Neural cell (in vitro differentiated cells): ENCODE results near the gene UMPS. TPM values are rescaled to one million over a fixed set of nuclear protein-coding genes. Genes with fewer than 3 reads are reported as not detected.
"Not testable (repeated sequence)": the region's sequence is repeated elsewhere in the genome, so short reads cannot be mapped to it uniquely, and the experiment has no call there.

Source experiments
- H2AFZ ChIP-seq: fragments of 200-600, 300-800 bp; sonication (generic), shearing (Covaris generic); 2 replicates; pipeline ENCODE4 v1.6.0; 2014; ENCODE audit warnings: low read depth, mild to moderate bottlenecking, antibody characterized with exemption, low read length, moderate library complexity
- H3F3A ChIP-seq: fragments of 200-600 bp; shearing (Covaris generic); 2 replicates; pipeline ENCODE4 v1.6.1; 2016; ENCODE audit warnings: mild to moderate bottlenecking, moderate library complexity, mixed read lengths, antibody characterized with exemption, low read length; ENCODE audit not compliant: insufficient read depth, poor library complexity, severe bottlenecking
- H3K27ac ChIP-seq: fragments of 200-600, 300-800 bp; sonication (generic), shearing (Covaris generic); 2 replicates; pipeline ENCODE4 v1.5.1; 2014; ENCODE audit warnings: mild to moderate bottlenecking, low read length, moderate library complexity
- H3K27me3 ChIP-seq: fragments of 300-800, 200-600 bp; sonication (generic), shearing (Covaris generic); 2 replicates; pipeline ENCODE4 v1.6.0; 2014; ENCODE audit warnings: mild to moderate bottlenecking, low read depth, low read length, moderate library complexity; ENCODE audit not compliant: insufficient read depth
- H3K36me3 ChIP-seq: fragments of 300-800, 200-600 bp; sonication (generic), shearing (Covaris generic); 2 replicates; pipeline ENCODE4 v1.5.1; 2014; ENCODE audit warnings: mild to moderate bottlenecking, antibody characterized with exemption, low read length, moderate library complexity; ENCODE audit not compliant: insufficient read depth
- H3K4me2 ChIP-seq: fragments of 300-800, 200-600 bp; sonication (generic), shearing (Covaris generic); 2 replicates; pipeline ENCODE4 v1.6.0; 2014; ENCODE audit warnings: mild to moderate bottlenecking, low read length
- H3K4me3 ChIP-seq: fragments of 300-800, 200-600 bp; sonication (generic), shearing (Covaris generic); 2 replicates; pipeline ENCODE4 v1.5.1; 2014; ENCODE audit warnings: mild to moderate bottlenecking, low read length, moderate library complexity
- H3K79me2 ChIP-seq: fragments of 200-600 bp; shearing (Covaris generic); replicated peaks from 2 replicates; pipeline ENCODE4 v1.6.0; 2014; ENCODE audit warnings: mild to moderate bottlenecking, low read length, moderate library complexity; ENCODE audit not compliant: insufficient read depth
- H3K9ac ChIP-seq: fragments of 300-800, 200-600 bp; sonication (generic), shearing (Covaris generic); 2 replicates; pipeline ENCODE4 v1.6.1; 2016; ENCODE audit warnings: mild to moderate bottlenecking, low read length, mixed read lengths
- H3K9me2 ChIP-seq: fragments of 200-600 bp; shearing (Covaris generic); 2 replicates; pipeline ENCODE4 v1.6.1; 2016; ENCODE audit warnings: mild to moderate bottlenecking, low read length, mixed read lengths; ENCODE audit not compliant: insufficient read depth
- H3K9me3 ChIP-seq: fragments of 200-600, 300-800 bp; sonication (generic), shearing (Covaris generic); 2 replicates; pipeline ENCODE4 v1.6.1; 2016; ENCODE audit warnings: mild to moderate bottlenecking, mixed run types, low read length, moderate library complexity, mixed read lengths
- H4K20me1 ChIP-seq: fragments of 200-600 bp; shearing (Covaris generic); 2 replicates; pipeline ENCODE4 v1.6.1; 2016; ENCODE audit warnings: mild to moderate bottlenecking, mixed run types; ENCODE audit not compliant: insufficient read depth
- EP300 ChIP-seq: fragments of 450-650 bp; conservative IDR thresholded peaks from 2 replicates; pipeline ENCODE4 v1.6.1; 2014; ENCODE audit warnings: antibody characterized with exemption, mild to moderate bottlenecking, moderate library complexity; ENCODE audit not compliant: poor library complexity, severe bottlenecking
- EZH2 ChIP-seq: fragments of 200-600, 300-800 bp; shearing (Covaris generic), sonication (generic); IDR thresholded peaks from 2 replicates; pipeline ENCODE4 v1.6.1; 2014; ENCODE audit warnings: antibody characterized with exemption, low read length, borderline replicate concordance, mild to moderate bottlenecking; ENCODE audit not compliant: insufficient read depth, poor library complexity, severe bottlenecking
- MXI1 ChIP-seq: fragments of 450-650 bp; conservative IDR thresholded peaks from 2 replicates; pipeline ENCODE4 v1.6.1; 2014; ENCODE audit warnings: antibody characterized with exemption, mild to moderate bottlenecking; ENCODE audit not compliant: poor library complexity, severe bottlenecking
- POLR2AphosphoS5 ChIP-seq: IDR thresholded peaks from 2 replicates; pipeline ENCODE4 v1.6.1; 2012
- RAD21 ChIP-seq: fragments of 450-650 bp; conservative IDR thresholded peaks from 2 replicates; pipeline ENCODE4 v1.6.1; 2014; ENCODE audit warnings: antibody characterized with exemption, mild to moderate bottlenecking, moderate library complexity
- REST ChIP-seq: IDR thresholded peaks from 2 replicates; pipeline ENCODE4 v1.6.1; 2012; ENCODE audit warnings: borderline replicate concordance
- SMC3 ChIP-seq: fragments of 450-650 bp; conservative IDR thresholded peaks from 2 replicates; pipeline ENCODE4 v1.6.1; 2014; ENCODE audit warnings: antibody characterized with exemption, mild to moderate bottlenecking, moderate library complexity; ENCODE audit not compliant: poor library complexity
- TAF1 ChIP-seq: IDR thresholded peaks from 2 replicates; pipeline ENCODE4 v1.6.1; 2012; ENCODE audit warnings: low read depth
- polyA plus RNA-seq: library from polyadenylated mRNA; depleted of rRNA; stranded (reverse); fragments of >200 nt; gene quantifications from 2 replicates; pipeline ENCODE4 v1.2.3, GENCODE V29; 2014
- TF ChIP-seq, protein P1 (sequence below): fragments of 450-650 bp; IDR thresholded peaks from 2 replicates; pipeline ENCODE4 v1.5.1; 2014; ENCODE audit warnings: antibody characterized with exemption, mild to moderate bottlenecking, moderate library complexity; ENCODE audit not compliant: poor library complexity, severe bottlenecking

The UMPS gene
- polyA plus RNA-seq, 1 donor from 2014 or later, result 22.5 TPM

- no peak overlapping the region for H2AFZ ChIP-seq
- no peak for TF ChIP-seq POLR2AphosphoS5
- TF ChIP-seq, protein P1, sequence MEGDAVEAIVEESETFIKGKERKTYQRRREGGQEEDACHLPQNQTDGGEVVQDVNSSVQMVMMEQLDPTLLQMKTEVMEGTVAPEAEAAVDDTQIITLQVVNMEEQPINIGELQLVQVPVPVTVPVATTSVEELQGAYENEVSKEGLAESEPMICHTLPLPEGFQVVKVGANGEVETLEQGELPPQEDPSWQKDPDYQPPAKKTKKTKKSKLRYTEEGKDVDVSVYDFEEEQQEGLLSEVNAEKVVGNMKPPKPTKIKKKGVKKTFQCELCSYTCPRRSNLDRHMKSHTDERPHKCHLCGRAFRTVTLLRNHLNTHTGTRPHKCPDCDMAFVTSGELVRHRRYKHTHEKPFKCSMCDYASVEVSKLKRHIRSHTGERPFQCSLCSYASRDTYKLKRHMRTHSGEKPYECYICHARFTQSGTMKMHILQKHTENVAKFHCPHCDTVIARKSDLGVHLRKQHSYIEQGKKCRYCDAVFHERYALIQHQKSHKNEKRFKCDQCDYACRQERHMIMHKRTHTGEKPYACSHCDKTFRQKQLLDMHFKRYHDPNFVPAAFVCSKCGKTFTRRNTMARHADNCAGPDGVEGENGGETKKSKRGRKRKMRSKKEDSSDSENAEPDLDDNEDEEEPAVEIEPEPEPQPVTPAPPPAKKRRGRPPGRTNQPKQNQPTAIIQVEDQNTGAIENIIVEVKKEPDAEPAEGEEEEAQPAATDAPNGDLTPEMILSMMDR, result no peak
- TF ChIP-seq MXI1, result no peak
- no peak for TF ChIP-seq RAD21
- no peak for TF ChIP-seq EZH2
- TF ChIP-seq REST, result no peak
- TF ChIP-seq EP300, result no peak
- no peak for TF ChIP-seq TAF1
- no peak for TF ChIP-seq SMC3
- H4K20me1 ChIP-seq, result no peaks in the 10 kb centered on the region
- H3K4me3 ChIP-seq, result no peak overlapping the region
- H3K9ac ChIP-seq, result no peak overlapping the region
- H3K9me3 ChIP-seq, result no peaks in the 10 kb centered on the region
- no peak overlapping the region for H3K27ac ChIP-seq
- H3K4me2 ChIP-seq, result no peak overlapping the region
- H3K9me2 ChIP-seq, result no peaks in the 10 kb centered on the region
- no peaks in the 10 kb centered on the region for H3K36me3 ChIP-seq
- H3K27me3 ChIP-seq, result no peaks in the 10 kb centered on the region
- no peaks in the 10 kb centered on the region for H3F3A ChIP-seq
- H3K79me2 ChIP-seq, result no peaks in the 10 kb centered on the region
These were observed 18.4 kb downstream of the UMPS start for GRCh38 chr3:124748560-124749198.

- not testable (repeated sequence) for H2AFZ ChIP-seq, H3K4me3 ChIP-seq, H3K36me3 ChIP-seq, H3K9ac ChIP-seq, H3K4me2 ChIP-seq, H3K27me3 ChIP-seq, H3K27ac ChIP-seq, H4K20me1 ChIP-seq, H3K9me3 ChIP-seq, H3K79me2 ChIP-seq, H3K9me2 ChIP-seq, H3F3A ChIP-seq
These were observed 19.6 kb downstream of the UMPS start for GRCh38 chr3:124749877-124750276.

DNA sequence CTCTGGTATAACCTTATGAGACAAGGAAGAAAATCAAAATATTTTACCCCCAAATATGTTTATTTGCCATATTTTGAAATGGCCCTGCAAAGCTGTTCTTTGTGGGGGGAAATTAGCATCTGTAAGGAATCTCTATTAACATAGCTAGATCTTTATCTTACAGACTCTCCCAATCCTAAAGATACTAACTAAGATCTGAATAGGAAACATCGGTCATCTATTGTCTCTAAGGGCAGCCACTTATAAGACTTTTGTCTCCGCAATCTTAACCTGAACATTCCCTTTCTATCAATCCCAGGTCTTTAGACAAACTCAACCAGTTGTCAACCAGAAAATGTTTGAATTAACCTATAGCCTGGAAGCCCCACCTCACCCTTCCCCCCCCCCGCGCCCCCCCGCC is 21.2 kb downstream of the UMPS start:
- H3K4me2 ChIP-seq, result no peak overlapping the region
- H3K9me3 ChIP-seq, result no peaks in the 10 kb centered on the region
- no peaks in the 10 kb centered on the region for H4K20me1 ChIP-seq
- H3K9me2 ChIP-seq, result no peaks in the 10 kb centered on the region
- no peaks in the 10 kb centered on the region for H3K79me2 ChIP-seq
- H2AFZ ChIP-seq, result no peak overlapping the region
- no peak overlapping the region for H3K27ac ChIP-seq
- no peaks in the 10 kb centered on the region for H3K27me3 ChIP-seq
- H3K36me3 ChIP-seq, result no peaks in the 10 kb centered on the region
- H3F3A ChIP-seq, result no peaks in the 10 kb centered on the region
- no peak overlapping the region for H3K4me3 ChIP-seq
- no peak overlapping the region for H3K9ac ChIP-seq
- TF ChIP-seq POLR2AphosphoS5, result no peak
- TF ChIP-seq REST, result no peak
- TF ChIP-seq RAD21, result no peak
- no peak for TF ChIP-seq MXI1
- TF ChIP-seq SMC3, result no peak
- no peak for TF ChIP-seq TAF1
- TF ChIP-seq, protein P1, result no peak
- no peak for TF ChIP-seq EZH2
- no peak for TF ChIP-seq EP300
